GM12891 (cell line): ENCODE data around the gene DGKI.

ENCODE experiments used
- PAX5 ChIP-seq: IDR thresholded peaks from 2 replicates; pipeline ENCODE4 v1.6.1; 2011; ENCODE audit warnings: low read length, moderate library complexity, mild to moderate bottlenecking; ENCODE audit not compliant: insufficient read depth, severe bottlenecking
- POLR2A ChIP-seq: IDR thresholded peaks from 2 replicates; pipeline ENCODE4 v1.6.1; 2011; ENCODE audit warnings: low read depth, low read length, control low read depth
- POLR2AphosphoS5 ChIP-seq: IDR thresholded peaks from 2 replicates; pipeline ENCODE4 v1.6.1; 2011; ENCODE audit warnings: low read depth, low read length, control low read depth
- POU2F2 ChIP-seq: IDR thresholded peaks from 2 replicates; pipeline ENCODE4 v1.6.1; 2011; ENCODE audit warnings: low read depth, mild to moderate bottlenecking, control low read depth, low read length, moderate library complexity
- SPI1 ChIP-seq: IDR thresholded peaks from 2 replicates; pipeline ENCODE4 v1.6.1; 2011; ENCODE audit warnings: low read depth, low read length, control low read depth
- TAF1 ChIP-seq: IDR thresholded peaks from 2 replicates; pipeline ENCODE4 v1.6.1; 2011; ENCODE audit warnings: low read depth, low read length, control low read depth

DNA sequence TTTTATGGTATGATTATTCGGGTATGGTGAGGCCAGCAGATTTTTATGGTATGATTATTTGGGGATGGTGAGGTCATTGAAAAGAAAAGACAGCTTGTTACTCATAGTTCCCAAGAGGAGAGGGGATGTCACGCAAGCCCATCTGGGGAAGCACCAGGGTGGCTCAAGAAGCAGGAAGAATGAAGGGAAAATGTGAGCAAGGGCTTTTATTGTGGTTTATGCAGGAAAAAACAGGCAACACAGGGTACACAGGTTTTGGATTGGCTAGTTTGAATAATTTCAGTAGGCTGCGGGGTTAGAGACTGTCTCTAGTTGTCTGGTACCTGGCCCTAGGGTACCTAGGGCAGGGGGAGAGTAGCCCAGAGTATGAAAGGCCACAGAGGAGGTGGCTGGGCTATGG is 26.8 kb upstream of the DGKI start:
- TF ChIP-seq TAF1 (no peak), POLR2A (no peak), POLR2AphosphoS5 (no peak), SPI1 (no peak), PAX5 (no peak), POU2F2 (no peak)
